GM12891 (cell line): ENCODE data around the gene CD151. TPM values are rescaled to one million over a fixed set of nuclear protein-coding genes. Genes with fewer than 3 reads are reported as not detected.

Experiments used
- DNase-seq: peaks from one replicate; pipeline ENCODE4 v3.0.0; 2011; ENCODE audit warnings: low spot score; ENCODE audit not compliant: insufficient read length
- FAIRE-seq: peaks from 2 replicates; lab custom pipeline; 2011; peaks lifted over from hg19 to GRCh38; lab: Jason Lieb, UNC
- PAX5 ChIP-seq: IDR thresholded peaks from 2 replicates; pipeline ENCODE4 v1.6.1; 2011; ENCODE audit warnings: low read length, moderate library complexity, mild to moderate bottlenecking; ENCODE audit not compliant: insufficient read depth, severe bottlenecking
- POLR2A ChIP-seq: IDR thresholded peaks from 2 replicates; pipeline ENCODE4 v1.6.1; 2011; ENCODE audit warnings: low read depth, low read length, control low read depth
- POLR2AphosphoS5 ChIP-seq: IDR thresholded peaks from 2 replicates; pipeline ENCODE4 v1.6.1; 2011; ENCODE audit warnings: low read depth, low read length, control low read depth
- POU2F2 ChIP-seq: IDR thresholded peaks from 2 replicates; pipeline ENCODE4 v1.6.1; 2011; ENCODE audit warnings: low read depth, mild to moderate bottlenecking, control low read depth, low read length, moderate library complexity
- SPI1 ChIP-seq: IDR thresholded peaks from 2 replicates; pipeline ENCODE4 v1.6.1; 2011; ENCODE audit warnings: low read depth, low read length, control low read depth
- TAF1 ChIP-seq: IDR thresholded peaks from 2 replicates; pipeline ENCODE4 v1.6.1; 2011; ENCODE audit warnings: low read depth, low read length, control low read depth
- polyA plus RNA-seq: library from polyadenylated mRNA; unstranded; fragments of >200 nt; gene quantifications from one replicate; pipeline ENCODE4 v1.2.1, GENCODE V29; 2012; ENCODE audit warnings: low read depth, missing spikeins, inconsistent platforms; ENCODE audit not compliant: missing spikeins

CD151 gene
- 11.5 TPM for polyA plus RNA-seq

DNA sequence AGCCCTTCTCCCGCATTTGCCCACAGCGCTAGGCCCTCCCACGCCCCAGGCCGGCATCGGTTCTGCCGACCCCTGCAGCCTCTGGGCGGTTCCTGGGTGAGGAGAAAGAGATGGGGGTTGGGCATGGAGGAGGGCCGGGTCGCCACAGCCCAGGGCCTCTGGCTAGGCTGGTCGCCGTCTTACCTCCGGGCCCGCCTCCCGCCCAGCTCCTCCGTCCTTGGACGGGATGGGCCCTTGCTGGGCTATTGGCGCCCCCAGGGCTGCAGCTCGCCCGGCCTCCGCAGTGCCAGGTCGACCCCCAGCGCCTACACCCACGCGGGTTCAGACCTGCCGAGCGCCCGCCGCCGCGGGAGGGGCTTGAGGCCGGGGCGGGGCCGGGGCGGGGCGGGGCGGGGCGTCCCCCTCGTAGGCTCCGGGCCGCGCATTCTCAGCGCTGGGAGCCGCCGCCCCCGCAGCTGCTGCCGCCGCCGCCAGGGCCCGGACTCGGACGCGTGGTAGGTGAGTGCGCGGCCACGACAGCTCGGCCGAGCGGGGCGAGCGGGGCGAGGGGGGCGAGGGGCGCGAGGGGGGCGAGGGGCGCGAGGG, at the start of gene CD151:
Gene CD151 (plus strand): TSS at position 424 of the 585 bp plus-strand sequence. CDS start 3,118 bp downstream, outside the sequence.
- FAIRE-seq (peak; percentile 69), DNase-seq (no peak)
- TF ChIP-seq SPI1 (no peak), POU2F2 (no peak), POLR2A (no peak), TAF1 (no peak), PAX5 (no peak), POLR2AphosphoS5 (no peak)

DNA sequence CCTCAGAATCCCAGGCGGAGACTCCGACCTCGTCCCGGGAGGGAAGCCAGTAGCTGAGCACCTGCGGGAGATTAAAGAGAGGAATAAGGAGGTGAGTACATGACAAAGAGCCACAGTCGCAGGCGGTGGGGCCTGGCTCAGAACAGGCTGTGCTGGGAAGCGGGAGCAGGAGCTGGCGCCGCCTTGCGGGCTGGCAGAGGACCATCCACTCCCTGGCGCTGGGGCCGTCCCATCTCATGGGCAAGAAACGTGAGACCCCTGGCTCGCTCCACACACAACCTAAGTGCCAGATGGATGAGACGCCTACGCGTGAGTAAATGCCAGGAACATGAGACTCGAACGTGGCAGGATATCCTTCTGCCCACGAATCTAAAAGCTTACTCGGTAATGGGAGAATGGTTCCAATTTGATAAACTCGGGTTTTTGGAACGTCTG, 49.2 kb upstream of the CD151 start:
- no peak for FAIRE-seq
- DNase-seq = no peak
- TF ChIP-seq TAF1 (no peak), SPI1 (no peak), PAX5 (no peak), POLR2AphosphoS5 (no peak), POLR2A (no peak), POU2F2 (no peak)

DNA sequence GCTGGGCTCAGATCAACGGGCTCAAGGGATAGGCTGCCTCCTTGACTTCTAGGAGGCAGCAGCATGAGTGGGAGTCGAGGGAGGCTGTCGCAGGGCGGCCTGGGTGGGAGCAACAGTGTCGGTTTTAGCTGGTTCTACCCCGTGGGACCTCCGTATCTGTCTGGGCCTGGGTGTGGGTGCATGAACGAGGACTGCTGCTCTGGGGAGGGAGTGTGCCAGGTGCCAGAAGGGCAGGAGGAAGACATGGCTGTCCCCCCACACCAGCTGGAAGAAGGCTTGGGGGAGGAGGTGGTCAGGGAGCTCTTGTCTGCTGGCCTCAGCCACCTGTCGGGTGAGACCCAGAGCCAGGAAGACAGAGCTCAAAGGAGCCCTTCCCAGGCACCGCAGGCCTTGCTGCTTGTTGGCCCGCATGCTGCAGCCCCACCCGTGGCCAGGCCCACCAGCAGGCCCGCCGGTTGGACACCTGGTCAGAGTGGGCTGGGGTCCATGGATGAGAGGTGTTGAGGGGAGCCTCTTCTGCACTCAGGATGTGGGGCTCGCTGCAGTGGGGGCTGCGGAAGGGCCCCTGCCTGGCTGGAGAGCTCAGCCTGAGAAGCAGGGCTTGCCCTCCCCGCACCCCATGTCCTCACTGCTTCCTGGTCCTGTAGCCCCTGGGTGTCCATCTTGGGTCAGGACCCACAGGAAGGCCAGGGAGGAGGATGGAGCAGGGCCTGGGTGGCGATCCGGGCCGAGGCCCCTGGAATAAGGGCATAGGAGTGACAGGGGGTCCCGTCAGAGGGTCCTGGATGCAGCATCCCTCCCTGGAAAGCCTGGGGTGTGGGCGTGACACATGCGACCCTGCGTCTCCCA, 46.3 kb upstream of the CD151 start:
- TF ChIP-seq TAF1 = no peak
- TF ChIP-seq POU2F2 = no peak
- no peak for TF ChIP-seq POLR2A
- no peak for TF ChIP-seq SPI1
- no peak for TF ChIP-seq POLR2AphosphoS5
- no peak for TF ChIP-seq PAX5
- DNase-seq (no peak), FAIRE-seq (no peak)

DNA sequence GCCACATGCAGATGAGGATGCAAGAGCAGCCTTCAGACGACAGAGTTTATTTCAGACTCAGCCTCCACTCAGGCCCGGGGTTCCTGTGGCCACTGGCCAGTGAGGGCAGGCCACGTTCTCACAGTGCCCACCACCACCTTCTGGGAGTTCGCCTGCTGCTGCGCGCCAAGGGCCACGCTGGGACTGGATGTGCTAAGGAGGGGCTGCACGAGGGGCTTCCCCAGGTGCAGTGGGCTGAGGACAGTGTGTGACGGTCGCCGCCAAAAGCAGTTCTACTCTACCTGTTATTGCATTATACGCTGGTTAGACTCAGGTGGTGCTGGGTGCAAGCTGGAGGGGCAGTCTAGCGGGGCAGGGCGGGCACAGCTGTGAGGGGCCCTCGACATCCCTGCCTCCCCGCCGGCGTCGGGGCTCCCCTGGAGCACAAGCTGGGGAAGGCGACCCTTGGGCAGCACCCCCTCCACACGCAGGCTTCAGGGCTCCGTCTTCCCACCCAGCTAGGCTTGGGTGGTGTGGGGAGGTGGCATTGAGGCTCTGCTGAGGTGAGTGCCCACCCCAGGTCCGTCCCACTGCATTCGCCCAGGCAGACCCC, 45.6 kb upstream of the CD151 start:
- no peak for FAIRE-seq

DNA sequence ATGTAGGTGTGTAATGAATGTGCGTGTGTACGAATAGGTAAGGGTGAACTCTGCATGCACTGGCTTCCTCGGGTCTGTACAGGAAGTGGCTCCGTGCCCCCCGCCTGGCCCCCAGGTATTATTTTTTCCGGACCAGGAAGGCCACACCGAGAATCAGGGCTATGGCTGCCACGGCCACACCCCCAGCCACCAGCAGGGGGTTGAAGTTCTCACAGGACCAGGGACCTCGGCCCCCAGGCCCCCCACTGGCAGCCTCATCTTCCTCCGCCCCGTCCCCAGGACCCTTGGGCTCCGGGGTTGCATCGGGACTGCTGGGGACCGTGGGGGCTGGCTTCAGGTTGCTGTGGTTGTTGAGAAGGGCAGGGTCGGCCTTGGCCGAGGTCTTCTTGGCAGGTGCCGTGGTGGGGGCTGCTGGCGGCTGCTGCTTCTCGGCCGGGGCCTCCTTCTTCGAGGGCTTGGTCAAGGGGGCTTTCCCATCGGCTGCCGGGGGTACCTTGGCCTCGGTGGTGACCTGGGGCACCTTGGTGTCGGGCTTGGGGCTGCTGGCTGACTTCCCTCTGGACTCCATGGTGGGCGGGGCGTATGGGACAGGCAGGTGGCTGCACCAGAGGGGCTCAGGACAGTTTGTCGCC, 44.6 kb upstream of the CD151 start:
- DNase-seq (no peak), FAIRE-seq (no peak)
- TF ChIP-seq POU2F2 = no peak
- no peak for TF ChIP-seq SPI1
- TF ChIP-seq POLR2A = no peak
- no peak for TF ChIP-seq TAF1
- no peak for TF ChIP-seq POLR2AphosphoS5
- TF ChIP-seq PAX5 = no peak

More for the DNA sequence above, 45.6 kb upstream of the CD151 start:
- no peak for TF ChIP-seq SPI1
- TF ChIP-seq POU2F2 = no peak
- no peak for TF ChIP-seq POLR2AphosphoS5
- TF ChIP-seq PAX5 = no peak
- no peak for TF ChIP-seq POLR2A
- DNase-seq = no peak

DNA sequence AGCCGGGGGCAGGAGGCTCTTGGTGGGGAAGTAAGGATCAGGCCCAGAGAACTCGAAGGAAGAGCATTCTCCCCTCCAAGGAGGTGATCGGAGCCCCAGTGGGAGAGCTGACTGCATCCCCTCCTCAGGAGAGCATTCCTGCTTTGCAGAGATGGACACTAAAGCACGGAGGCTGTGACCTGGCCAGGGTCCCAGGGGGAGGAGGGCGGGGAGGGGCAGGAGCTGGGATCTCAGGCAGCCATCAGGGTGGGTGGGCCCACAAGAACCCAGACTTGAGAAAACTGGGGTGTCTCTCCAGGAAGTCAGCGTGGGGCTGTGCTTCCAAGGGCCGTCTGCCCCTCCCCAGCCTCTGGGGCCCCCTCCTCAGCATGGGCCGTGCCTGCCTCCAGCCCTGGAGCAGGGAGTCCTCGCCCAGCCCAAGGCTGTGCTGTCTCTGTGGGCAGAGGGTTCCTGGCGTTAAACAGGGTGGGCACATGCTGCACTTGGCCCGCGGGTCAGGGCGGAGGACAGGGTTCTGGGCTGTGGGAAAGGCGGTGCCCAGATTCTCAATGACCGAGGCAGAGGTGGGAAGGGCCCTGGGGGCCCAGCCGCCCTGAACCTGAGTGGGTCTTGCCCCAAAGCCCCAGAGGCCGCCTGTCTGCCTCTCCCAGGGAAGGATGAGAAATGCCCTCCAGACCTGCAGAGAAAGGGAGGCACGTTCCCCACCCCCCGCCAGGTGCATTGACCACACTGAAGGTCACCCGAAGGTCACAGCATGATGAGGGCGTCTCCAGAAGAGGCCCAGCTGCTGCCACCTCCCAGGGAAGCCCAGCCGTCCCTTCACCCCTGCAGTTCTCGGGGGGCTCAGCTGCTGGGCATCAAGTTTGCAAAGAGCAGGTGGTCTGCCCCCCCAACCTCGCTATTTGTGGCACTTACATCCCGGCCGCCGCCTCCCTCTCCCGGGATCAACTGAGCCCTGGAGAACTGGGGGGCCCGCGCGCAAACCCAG, 43.5 kb upstream of the CD151 start:
- TF ChIP-seq POU2F2 = no peak
- TF ChIP-seq POLR2A = no peak
- TF ChIP-seq PAX5 = no peak
- no peak for TF ChIP-seq SPI1
- no peak for TF ChIP-seq TAF1
- no peak for TF ChIP-seq POLR2AphosphoS5
- no peak for DNase-seq
- peak; percentile 74 for FAIRE-seq

DNA sequence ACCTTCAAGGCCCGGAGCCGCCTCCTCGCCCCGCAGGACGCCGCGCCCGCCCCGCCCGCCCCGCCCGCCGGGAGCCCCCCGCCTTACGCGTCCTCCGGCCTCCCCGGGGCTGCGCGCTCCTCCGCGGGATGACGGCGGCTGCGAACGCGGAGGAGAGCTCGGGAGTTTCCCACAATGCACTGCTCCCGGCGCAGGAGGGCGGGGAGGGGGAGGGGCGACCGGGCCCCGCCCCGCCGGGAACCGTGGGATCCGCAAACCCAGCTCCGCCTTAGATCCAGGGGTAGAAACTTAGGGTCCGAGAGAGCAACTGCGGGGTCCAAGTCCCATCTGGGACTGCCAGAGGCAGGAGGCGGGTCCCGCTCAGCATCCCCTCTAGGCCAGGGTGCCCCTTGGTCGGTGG, 42.8 kb upstream of the CD151 start, which contains the start of gene CEND1:
Gene CEND1 (minus strand): TSS at position 148 of the 400 bp plus-strand sequence. CDS start 1,514 bp downstream, outside the sequence.
- peak; percentile 82 for FAIRE-seq
- TF ChIP-seq PAX5 (no peak), TAF1 (no peak), POU2F2 (no peak), POLR2A (no peak), SPI1 (no peak), POLR2AphosphoS5 (no peak)
- DNase-seq = peak; percentile 75
